ENCODE data around the gene BICRA.
"Not testable (repeated sequence)": the region's sequence is repeated elsewhere in the genome, so short reads cannot be mapped to it uniquely, and the experiment has no call there.

BICRA gene

GRCh38 chr19:47631681-47632446 is 22.9 kb downstream of the BICRA start:
- DNase-seq, result no peak

- no peak for DNase-seq
Measured at GRCh38 chr19:47633517-47633916, 24.6 kb downstream of the BICRA start.

- DNase-seq, result no peak
Measured at GRCh38 chr19:47633996-47634395, 25.1 kb downstream of the BICRA start.

- not testable (repeated sequence) for DNase-seq
Measured at GRCh38 chr19:47635152-47635754, 26.3 kb downstream of the BICRA start.

GRCh38 chr19:47637550-47637949 is 28.6 kb downstream of the BICRA start:
- DNase-seq, result no peak

GRCh38 chr19:47641891-47642485 is 33.1 kb downstream of the BICRA start:
- no peak for DNase-seq

GRCh38 chr19:47643281-47643680 is 34.3 kb downstream of the BICRA start:
- DNase-seq, result no peak

GRCh38 chr19:47644199-47644598 is 35.3 kb downstream of the BICRA start:
- no peak for DNase-seq

GRCh38 chr19:47644743-47645482 is 36.0 kb downstream of the BICRA start:
- no peak for DNase-seq

GRCh38 chr19:47646924-47647323 is 38.0 kb downstream of the BICRA start:
- no peak for DNase-seq

GRCh38 chr19:47649588-47649987 is 40.7 kb downstream of the BICRA start:
- no peak for DNase-seq

GRCh38 chr19:47650700-47651099 is 41.8 kb downstream of the BICRA start:
- DNase-seq, result no peak

GRCh38 chr19:47651132-47651531 is 42.2 kb downstream of the BICRA start:
- no peak for DNase-seq

GRCh38 chr19:47651691-47652090 is 42.8 kb downstream of the BICRA start:
- no peak for DNase-seq

GRCh38 chr19:47652285-47652684 is 43.4 kb downstream of the BICRA start:
- DNase-seq, result no peak

GRCh38 chr19:47653856-47654255 is 44.9 kb downstream of the BICRA start:
- no peak for DNase-seq

- no peak for DNase-seq
Measured at GRCh38 chr19:47657719-47658118, 48.8 kb downstream of the BICRA start.

GRCh38 chr19:47658431-47659348 is 49.8 kb downstream of the BICRA start:
- no peak for DNase-seq

GRCh38 chr19:47660435-47660832 is 51.5 kb downstream of the BICRA start:
- no peak for DNase-seq

GRCh38 chr19:47661161-47661560 is 52.2 kb downstream of the BICRA start:
- DNase-seq, result no peak

GRCh38 chr19:47661611-47662010 is 52.7 kb downstream of the BICRA start:
- DNase-seq, result no peak

GRCh38 chr19:47663435-47663910 is 54.5 kb downstream of the BICRA start:
- DNase-seq, result no peak
